Right lobe of liver (tissue), 4 donors: Measurements from ENCODE around the gene TCF12.

ENCODE experiments used
- POLR2A ChIP-seq: fragments of 450-650 bp; IDR thresholded peaks from one replicate; pipeline ENCODE4 v1.6.1; 2017; ENCODE audit warnings: antibody characterized with exemption, mild to moderate bottlenecking
- TF ChIP-seq, protein P1 (sequence below), 4 donors: fragments of 200-600 bp in 3 of 4; fragments of 450-650 bp in 1 of 4; IDR thresholded peaks; one replicate each; pipeline versions ENCODE4 v1.5.1 to v1.8.0; 2016 to 2022; ENCODE audit warnings: antibody characterized with exemption in 4 of 4, mild to moderate bottlenecking in 2 of 4
- donor health status: DM: no; HTN: no; CAD: no.
- donor health status: DM: no; HTN: no; CAD: no.
- donor health status: DM: no; HTN: yes; CAD: no.

DNA sequence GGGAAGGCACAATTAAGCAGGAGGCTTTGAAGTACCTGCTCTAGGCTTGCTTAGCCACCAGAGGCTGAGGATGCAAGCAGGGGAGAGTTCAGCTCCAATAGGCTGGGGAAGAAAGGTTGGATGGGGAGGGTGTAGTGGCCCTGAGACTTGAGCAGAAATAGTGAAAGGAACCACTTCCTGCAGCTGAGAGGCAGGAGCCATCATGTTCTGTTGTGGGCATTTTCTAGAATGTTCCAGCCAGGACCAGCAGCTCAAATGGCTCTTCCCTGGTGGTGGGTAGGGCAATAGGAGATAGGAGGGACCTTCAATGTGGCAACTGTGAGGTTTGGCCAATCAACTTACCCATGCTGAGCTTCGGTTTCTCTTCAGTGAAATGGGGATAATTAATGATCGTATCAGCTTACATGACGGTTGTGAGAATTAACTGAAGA, 378.7 kb downstream of the TCF12 start:
- TF ChIP-seq, protein P1, sequence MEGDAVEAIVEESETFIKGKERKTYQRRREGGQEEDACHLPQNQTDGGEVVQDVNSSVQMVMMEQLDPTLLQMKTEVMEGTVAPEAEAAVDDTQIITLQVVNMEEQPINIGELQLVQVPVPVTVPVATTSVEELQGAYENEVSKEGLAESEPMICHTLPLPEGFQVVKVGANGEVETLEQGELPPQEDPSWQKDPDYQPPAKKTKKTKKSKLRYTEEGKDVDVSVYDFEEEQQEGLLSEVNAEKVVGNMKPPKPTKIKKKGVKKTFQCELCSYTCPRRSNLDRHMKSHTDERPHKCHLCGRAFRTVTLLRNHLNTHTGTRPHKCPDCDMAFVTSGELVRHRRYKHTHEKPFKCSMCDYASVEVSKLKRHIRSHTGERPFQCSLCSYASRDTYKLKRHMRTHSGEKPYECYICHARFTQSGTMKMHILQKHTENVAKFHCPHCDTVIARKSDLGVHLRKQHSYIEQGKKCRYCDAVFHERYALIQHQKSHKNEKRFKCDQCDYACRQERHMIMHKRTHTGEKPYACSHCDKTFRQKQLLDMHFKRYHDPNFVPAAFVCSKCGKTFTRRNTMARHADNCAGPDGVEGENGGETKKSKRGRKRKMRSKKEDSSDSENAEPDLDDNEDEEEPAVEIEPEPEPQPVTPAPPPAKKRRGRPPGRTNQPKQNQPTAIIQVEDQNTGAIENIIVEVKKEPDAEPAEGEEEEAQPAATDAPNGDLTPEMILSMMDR (IDR thresholded peaks at IDR 0.05): no peak
- no peak for TF ChIP-seq POLR2A
